CD14-positive monocyte (primary cell): ENCODE data around the gene CLPSL1. TPM values are rescaled to one million over a fixed set of nuclear protein-coding genes. Genes with fewer than 3 reads are reported as not detected.

Experiments used
- DNase-seq, 3 donors: peaks; one replicate each; pipeline ENCODE4 v3.0.0-alpha.2; 2011 to 2022
- H2AFZ ChIP-seq: 2 replicates; pipeline ENCODE4 v1.6.0; 2012; ENCODE audit warnings: mild to moderate bottlenecking, low read depth, low read length, inconsistent platforms; ENCODE audit not compliant: insufficient read depth, poor library complexity, severe bottlenecking
- H3K27ac ChIP-seq, 2 donors: 1 replicate in 1 of 2; 2 replicates in 1 of 2; pipeline ENCODE4 v1.5.1; 2012 to 2013; ENCODE audit warnings: low read length in 2 of 2, control low read depth in 1 of 2, inconsistent platforms in 1 of 2, low read depth in 1 of 2, mild to moderate bottlenecking in 1 of 2
- H3K27me3 ChIP-seq, 2 donors: one replicate each; pipeline versions ENCODE4 v1.6.0 to v1.6.1; 2011 to 2013; ENCODE audit warnings: low read length in 2 of 2; ENCODE audit not compliant: control insufficient read depth in 2 of 2, insufficient read depth in 2 of 2
- H3K36me3 ChIP-seq, 2 donors: replicated peaks in 1 of 2; 1 replicate in 1 of 2; 2 replicates in 1 of 2; pipeline versions ENCODE4 v1.5.1 to v1.6.1; 2012 to 2013; ENCODE audit warnings: low read length in 2 of 2, control low read depth in 1 of 2, inconsistent platforms in 1 of 2, mild to moderate bottlenecking in 1 of 2; ENCODE audit not compliant: insufficient read depth in 2 of 2, control insufficient read depth in 1 of 2
- H3K4me1 ChIP-seq, 2 donors: 1 replicate in 1 of 2; 2 replicates in 1 of 2; pipeline versions ENCODE4 v1.5.1 to v1.6.1; 2012 to 2013; ENCODE audit warnings: low read length in 2 of 2, control low read depth in 1 of 2, inconsistent platforms in 1 of 2, mild to moderate bottlenecking in 1 of 2, moderate library complexity in 1 of 2; ENCODE audit not compliant: insufficient read depth in 2 of 2, control insufficient read depth in 1 of 2
- H3K4me2 ChIP-seq: replicated peaks from 2 replicates; pipeline ENCODE3; 2012; ENCODE audit warnings: low read length, moderate library complexity, mild to moderate bottlenecking; ENCODE audit not compliant: poor library complexity, severe bottlenecking; ENCODE audit errors: extremely low read depth
- H3K4me3 ChIP-seq, 3 experiments: fragments of 200-600 bp in 1 of 3; sonication (generic) in 1 of 3; replicated peaks in 1 of 3; 1 replicate in 2 of 3; 2 replicates in 1 of 3; pipeline ENCODE4 v1.5.1; 2011 to 2013; ENCODE audit warnings: low read length in 3 of 3, mild to moderate bottlenecking in 3 of 3, control low read depth in 2 of 3, low read depth in 2 of 3, inconsistent platforms in 1 of 3, moderate library complexity in 1 of 3
- H3K79me2 ChIP-seq: 2 replicates; pipeline ENCODE4 v1.6.0; 2012; ENCODE audit warnings: mild to moderate bottlenecking, control low read depth, inconsistent platforms, low read length, moderate library complexity; ENCODE audit not compliant: insufficient read depth
- H3K9ac ChIP-seq: 2 replicates; pipeline ENCODE4 v1.6.0; 2017; ENCODE audit warnings: low read length, mild to moderate bottlenecking; ENCODE audit not compliant: insufficient read depth, poor library complexity, severe bottlenecking
- H3K9me3 ChIP-seq, 2 donors: replicated peaks in 1 of 2; 1 replicate in 1 of 2; 2 replicates in 1 of 2; pipeline versions ENCODE4 v1.5.1 to v1.6.1; 2012 to 2013; ENCODE audit warnings: low read length in 2 of 2, control low read depth in 1 of 2; ENCODE audit not compliant: control insufficient read depth in 1 of 2, insufficient read depth in 1 of 2
- H4K20me1 ChIP-seq: 2 replicates; pipeline ENCODE4 v1.6.0; 2012; ENCODE audit warnings: mild to moderate bottlenecking, low read length, control low read depth, moderate library complexity; ENCODE audit not compliant: insufficient read depth
- H3K27ac Mint-ChIP-seq, 7 donors: one replicate each; pipeline ENCODE4 v1.8.0; 2020; ENCODE audit warnings: mild to moderate bottlenecking in 7 of 7, mixed read lengths in 7 of 7, moderate library complexity in 6 of 7, inconsistent platforms in 2 of 7
- H3K27me3 Mint-ChIP-seq, 3 donors: one replicate each; pipeline ENCODE4 v1.8.0; 2021 to 2022; ENCODE audit warnings: low read depth in 3 of 3, mild to moderate bottlenecking in 3 of 3, mixed read lengths in 3 of 3, moderate library complexity in 3 of 3, inconsistent platforms in 1 of 3
- H3K36me3 Mint-ChIP-seq, 2 donors: one replicate each; pipeline ENCODE4 v1.8.0; 2020; ENCODE audit warnings: mixed read lengths in 2 of 2, inconsistent platforms in 1 of 2, mild to moderate bottlenecking in 1 of 2
- H3K4me1 Mint-ChIP-seq: one replicate; pipeline ENCODE4 v1.8.0; 2020; ENCODE audit warnings: mild to moderate bottlenecking, mixed read lengths
- H3K4me3 Mint-ChIP-seq, 2 donors: one replicate each; pipeline ENCODE4 v1.8.0; 2020; ENCODE audit warnings: mild to moderate bottlenecking in 2 of 2, mixed read lengths in 2 of 2, moderate library complexity in 1 of 2
- H3K9me3 Mint-ChIP-seq, 7 donors: one replicate each; pipeline ENCODE4 v1.8.0; 2020 to 2022; ENCODE audit warnings: mixed read lengths in 7 of 7, mild to moderate bottlenecking in 6 of 7, moderate library complexity in 6 of 7, inconsistent platforms in 2 of 7
- CTCF ChIP-seq: fragments of 200-600 bp; IDR thresholded peaks from one replicate; pipeline ENCODE4 v1.8.0; 2022; ENCODE audit warnings: antibody characterized with exemption, mild to moderate bottlenecking
- WGBS: methylation state at CpG from one replicate; pipeline ENCODE4 v1.1.5; 2013; ENCODE audit warnings: missing lambda C conversion rate; ENCODE audit not compliant: insufficient coverage; 5-methylcytosine and 5-hydroxymethylcytosine counted together
- intact Hi-C, 2 donors: fragments of 100-400 bp; cut with micrococcal nuclease; formaldehyde crosslinking; loops; one replicate each; pipeline versions ENCODE4 v1.15.0 to v1.15.1; 2023
- polyA plus RNA-seq, 3 donors: library from polyadenylated mRNA; depleted of rRNA in 1 of 3; unstranded in 2 of 3; stranded (reverse) in 1 of 3; fragments of 300-500 nt in 2 of 3; fragments of >200 nt in 1 of 3; fragmentation: Illumina TruSeq in 2 of 3; gene quantifications; 1 replicate in 2 of 3; 2 replicates in 1 of 3; pipeline ENCODE4 v1.2.3, GENCODE V29; 2012 to 2021

Gene CLPSL1
- polyA plus RNA-seq, 3 donors, result not detected

GRCh38 chr6:35775031-35775430 is 5.8 kb upstream of the CLPSL1 start:
- intact Hi-C loops, result loop anchor here in 1 of 2 donors (10.0 kb wide), 1 partner anchor 180 kb away; no protein-coding TSS in a partner anchor
- Histone ChIP-seq H3K27ac (no peak overlapping the region), H3K4me2 (no peak overlapping the region), H2AFZ (no peak overlapping the region), H3K27me3 (peaks cover 0 to 17% of the 10 kb centered on the region in 2 donors), H3K79me2 (no peaks in the 10 kb centered on the region), H3K36me3 (no peaks in the 10 kb centered on the region), H3K9me3 (no peaks in the 10 kb centered on the region), H4K20me1 (no peaks in the 10 kb centered on the region), H3K9ac (no peak overlapping the region), H3K4me1 (peaks cover 7 to 9% of the 10 kb centered on the region in 2 donors), H3K4me3 (no peak overlapping the region)
- no peak for TF ChIP-seq CTCF
- H3K27ac Mint-ChIP-seq, result no peak overlapping the region
- H3K9me3 Mint-ChIP-seq, result peaks cover 0 to 2% (median 0%) of the 10 kb centered on the region in 7 donors
- peaks cover 14% of the 10 kb centered on the region for H3K4me1 Mint-ChIP-seq
- peaks cover 17 to 23% (median 18%) of the 10 kb centered on the region in 3 donors for H3K27me3 Mint-ChIP-seq
- no peak overlapping the region for H3K4me3 Mint-ChIP-seq
- no CpG with 5 or more reads among the region's 6 CpGs for WGBS
- no peak for DNase-seq
- peaks cover 0 to 3% of the 10 kb centered on the region in 2 donors for H3K36me3 Mint-ChIP-seq

- Mint-ChIP-seq H3K27ac (no peak within 1 kb of the TSS), H3K27me3 (peaks cover 18 to 25% (median 24%) of the 10 kb centered on the region in 3 donors), H3K4me1 (peaks cover 9% of the 10 kb centered on the region), H3K9me3 (peaks cover 0 to 2% (median 0%) of the 10 kb centered on the region in 7 donors), H3K36me3 (peaks cover 0 to 3% of the 10 kb centered on the region in 2 donors), H3K4me3 (peak within 1 kb of the TSS; percentile 72 to 86)
- H3K27ac ChIP-seq, result no peak within 1 kb of the TSS
- H3K4me2 ChIP-seq, result peak within 1 kb of the TSS; percentile 83
- DNase-seq, result no peak
- H3K36me3 ChIP-seq, result no peaks in the 10 kb centered on the region
- peaks cover 0 to 17% of the 10 kb centered on the region in 2 donors for H3K27me3 ChIP-seq
- H3K4me1 ChIP-seq, result peaks cover 7 to 9% of the 10 kb centered on the region in 2 donors
- peak within 1 kb of the TSS; percentile 57 for H3K9ac ChIP-seq
- under 1% methylated on average over 51 of the region's 56 CpGs for WGBS
- H3K79me2 ChIP-seq, result no peaks in the 10 kb centered on the region
- no peaks in the 10 kb centered on the region for H3K9me3 ChIP-seq
- H3K4me3 ChIP-seq, result peak within 1 kb of the TSS; percentile 18 to 74 (median 29)
- peak within 1 kb of the TSS; percentile 75 for H2AFZ ChIP-seq
- no peak for TF ChIP-seq CTCF
- intact Hi-C loops, result loop anchor here in 1 of 2 donors (10.0 kb wide), 1 partner anchor 178 kb away; no protein-coding TSS in a partner anchor
- no peaks in the 10 kb centered on the region for H4K20me1 ChIP-seq
These were observed 4.2 kb upstream of the CLPSL1 start, which contains the start of gene CLPSL2 for GRCh38 chr6:35776364-35777215. Gene CLPSL2 (plus strand): TSS chr6:35776598. CDS start chr6:35776619, 21 bp downstream.
